ENCODE results near the gene TMEM44. TPM values are rescaled to one million over a fixed set of nuclear protein-coding genes. Genes with fewer than 3 reads are reported as not detected.

Gene TMEM44
- total RNA-seq, 1 experiment from 2014 or later = 13.7 TPM

GRCh38 chr3:194682189-194682693, 49.0 kb upstream of the TMEM44 start (continued):
- no peak for TF ChIP-seq ZNF532 (CRISPR knock-in tag; IDR thresholded peaks at IDR 0.05; ENCODE audit: borderline replicate concordance)

GRCh38 chr3:194680888-194681615, 47.8 kb upstream of the TMEM44 start:
- Mint-ChIP-seq H3K4me1 (peaks cover 8% of the 10 kb centered on the region), H3K4me3 (no peak overlapping the region), H3K27me3 (ENCODE audit: low read depth) (peaks cover 39% of the 10 kb centered on the region), H3K27ac (no peak overlapping the region), H3K36me3 (no peaks in the 10 kb centered on the region), H3K9me3 (no peaks in the 10 kb centered on the region)
- POLR2A ChIA-PET = no interaction called here
- no peak for DNase-seq (ENCODE audit: low spot score)
- CTCF ChIA-PET = interaction anchor here (2.4 kb wide), 1 partner anchor 273 kb away, joined by 31 read pairs; no protein-coding TSS in a partner anchor
- TF ChIP-seq KAT7 (CRISPR knock-in tag; IDR thresholded peaks at IDR 0.05; ENCODE audit: borderline replicate concordance) (no peak), RELA (CRISPR knock-in tag; IDR thresholded peaks at IDR 0.05; ENCODE audit: borderline replicate concordance) (no peak), AFF4 (CRISPR knock-in tag; IDR thresholded peaks at IDR 0.05; ENCODE audit: borderline replicate concordance) (no peak), ELF4 (CRISPR knock-in tag; IDR thresholded peaks at IDR 0.05; ENCODE audit: low read depth) (no peak), E2F4 (CRISPR knock-in tag; IDR thresholded peaks at IDR 0.05; ENCODE audit: borderline replicate concordance, low read depth) (no peak), CTCF (IDR thresholded peaks at IDR 0.05) (no peak)
- no peak for ATAC-seq

- Mint-ChIP-seq H3K9me3 (no peaks in the 10 kb centered on the region), H3K27me3 (ENCODE audit: low read depth) (peaks cover 24% of the 10 kb centered on the region), H3K36me3 (0 out of 2 replicates have a peak, but pooled peaks cover 2% of the 10 kb centered on the region), H3K4me3 (no peak overlapping the region), H3K27ac (no peak overlapping the region), H3K4me1 (peaks cover 2% of the 10 kb centered on the region)
- DNase-seq (ENCODE audit: low spot score) (no peak), ATAC-seq (no peak)
- CTCF ChIA-PET = no interaction called here
- POLR2A ChIA-PET = no interaction called here
- TF ChIP-seq SMAD3 (CRISPR knock-in tag; IDR thresholded peaks at IDR 0.05; ENCODE audit: borderline replicate concordance) = no peak
- no peak for TF ChIP-seq ZSCAN18 (CRISPR knock-in tag; IDR thresholded peaks at IDR 0.05)
- TF ChIP-seq GTF2I (CRISPR knock-in tag; conservative IDR thresholded peaks at IDR 0.05) = no peak
- TF ChIP-seq ZNF263 (CRISPR knock-in tag; IDR thresholded peaks at IDR 0.05; ENCODE audit: low read depth) = no peak
- no peak for TF ChIP-seq FOXP4 (CRISPR knock-in tag; IDR thresholded peaks at IDR 0.05)
- no peak for TF ChIP-seq ZNF423 (CRISPR knock-in tag; IDR thresholded peaks at IDR 0.05)
- TF ChIP-seq GRHL2 (CRISPR knock-in tag; IDR thresholded peaks at IDR 0.05; ENCODE audit: insufficient replicate concordance, severe bottlenecking) = no peak
- no peak for TF ChIP-seq FOXK1 (CRISPR knock-in tag; IDR thresholded peaks at IDR 0.05)
- TF ChIP-seq SP1 (CRISPR knock-in tag; conservative IDR thresholded peaks at IDR 0.05) = no peak
- no peak for TF ChIP-seq FOXP1 (CRISPR knock-in tag; IDR thresholded peaks at IDR 0.05; ENCODE audit: borderline replicate concordance)
Measured at GRCh38 chr3:194676471-194676870, 43.3 kb upstream of the TMEM44 start.

All from WTC11 (cell line).